Right renal cortex interstitium (tissue), 3 donors: Measurements from ENCODE around the gene XRCC2. TPM values are rescaled to one million over a fixed set of nuclear protein-coding genes. Genes with fewer than 3 reads are reported as not detected.
"Not testable (repeated sequence)": the region's sequence is repeated elsewhere in the genome, so short reads cannot be mapped to it uniquely, and the experiment has no call there.

ENCODE experiments used
- DNase-seq, 3 donors: peaks; one replicate each; pipeline ENCODE4 v3.0.0-alpha.2; 2013; ENCODE audit warnings: low read depth in 3 of 3, low spot score in 2 of 3
- polyA plus RNA-seq, 3 donors: library from polyadenylated mRNA; unstranded; fragments of 120-200 nt; gene quantifications; one replicate each; pipeline ENCODE4 v1.2.1, GENCODE V29; 2013; ENCODE audit not compliant: insufficient read length in 3 of 3

Gene XRCC2
- polyA plus RNA-seq, 3 donors = 5.4 to 6.3 (median 6.2) TPM

DNA sequence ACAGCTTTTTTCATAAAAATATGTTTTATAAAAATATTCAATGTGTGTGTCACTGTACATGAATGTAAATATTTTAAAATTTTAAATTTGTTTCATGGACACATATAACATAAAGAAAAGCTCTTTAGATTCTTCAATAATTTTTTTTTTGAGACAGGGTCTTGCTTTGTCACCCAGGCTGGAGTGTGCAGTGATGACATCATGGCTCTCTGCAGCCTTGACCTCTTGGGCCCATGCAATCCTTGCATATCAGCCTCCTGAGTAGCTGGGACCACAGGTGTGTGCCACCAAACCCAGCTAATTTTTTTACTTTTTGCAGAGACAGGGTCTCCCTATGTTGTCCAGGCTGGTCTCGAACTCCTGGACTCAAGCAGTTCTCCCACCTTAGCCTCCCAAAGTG lies 9.9 kb downstream of the XRCC2 start:
- no peak for DNase-seq

DNA sequence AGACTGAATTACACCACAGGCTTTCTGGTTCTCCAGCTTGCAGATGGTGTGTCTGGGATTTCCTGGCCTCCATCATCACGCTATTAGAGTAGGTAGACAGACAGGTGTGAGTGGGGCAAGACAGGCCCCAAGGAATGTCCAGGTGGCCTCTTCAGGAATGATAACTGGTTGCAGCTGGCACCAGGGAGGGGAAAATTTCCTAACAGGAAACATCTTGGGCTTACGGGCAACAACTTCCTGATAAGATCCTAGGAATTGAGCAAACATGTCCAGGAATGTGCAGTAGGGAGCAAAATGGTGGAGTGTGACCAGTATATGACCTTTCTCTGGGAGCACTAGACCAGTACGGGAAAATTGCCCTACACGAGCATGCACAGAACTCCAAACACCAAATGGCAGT lies 11.3 kb downstream of the XRCC2 start:
- DNase-seq = no peak

DNA sequence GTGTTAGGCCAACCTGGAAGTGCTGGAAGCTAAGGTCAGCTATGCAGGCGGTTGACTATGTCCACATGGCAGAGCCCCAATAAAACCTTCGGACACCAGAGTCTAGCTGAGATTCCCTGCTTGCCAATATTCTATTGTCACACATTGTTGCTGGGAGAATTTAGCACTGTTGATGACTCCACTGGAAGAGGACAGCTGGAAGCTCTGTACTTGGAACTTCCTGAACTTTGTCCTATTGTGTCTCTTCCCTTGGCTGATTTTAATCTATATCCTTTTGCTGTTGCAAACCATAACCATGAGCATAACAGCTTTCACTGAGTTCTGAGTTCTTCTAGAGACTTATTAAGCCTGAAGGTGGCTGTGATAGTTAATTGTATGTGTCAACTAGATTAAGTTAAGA lies 12.0 kb downstream of the XRCC2 start:
- no peak for DNase-seq

DNA sequence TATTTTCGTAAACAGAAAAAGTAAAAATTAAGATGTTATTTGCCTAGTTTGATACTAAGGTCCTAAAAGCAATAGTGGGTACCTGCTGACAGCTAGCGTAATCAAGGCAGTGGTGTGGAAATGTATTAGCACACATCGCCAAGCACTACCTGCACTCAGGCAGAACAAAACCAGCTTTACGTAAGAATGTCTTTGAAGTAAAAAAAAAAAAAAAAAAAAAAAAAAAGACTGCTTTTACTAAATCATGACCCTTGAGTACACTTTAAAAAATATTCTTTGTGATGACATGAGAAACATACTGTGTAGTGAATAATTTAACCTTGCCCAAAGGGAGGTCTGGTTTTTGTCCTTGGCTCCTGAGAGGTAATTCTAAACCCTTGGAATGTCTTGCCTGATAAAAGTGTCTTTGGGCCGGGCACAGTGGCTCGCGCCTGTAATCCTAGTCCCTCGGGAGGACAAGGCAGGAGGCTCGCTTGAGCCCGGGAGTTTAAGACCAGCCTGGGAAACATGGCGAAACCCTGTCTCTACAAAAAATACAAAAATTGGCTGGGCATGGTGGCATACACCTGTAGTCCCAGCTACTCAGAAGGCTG lies 12.7 kb downstream of the XRCC2 start:
- no peak for DNase-seq

DNA sequence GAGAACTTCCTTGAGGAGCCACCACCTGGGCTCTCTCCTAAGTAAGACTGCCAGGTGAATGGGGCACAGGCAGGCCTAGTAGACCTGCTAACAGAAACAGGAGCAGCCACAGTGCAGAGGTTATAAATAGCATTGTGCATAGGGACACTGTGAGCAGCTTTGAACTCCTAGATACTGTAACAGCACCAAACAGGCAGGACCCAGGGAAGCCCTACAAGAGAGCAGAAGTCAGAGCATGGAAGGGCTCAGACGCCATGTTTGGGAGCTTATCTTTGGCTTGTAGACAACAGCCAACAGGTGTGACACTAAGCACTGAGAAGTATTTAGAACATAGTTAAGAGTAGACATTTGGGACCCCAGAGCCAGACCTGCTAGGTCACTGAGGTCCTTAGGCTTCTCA lies 14.5 kb downstream of the XRCC2 start:
- no peak for DNase-seq

DNA sequence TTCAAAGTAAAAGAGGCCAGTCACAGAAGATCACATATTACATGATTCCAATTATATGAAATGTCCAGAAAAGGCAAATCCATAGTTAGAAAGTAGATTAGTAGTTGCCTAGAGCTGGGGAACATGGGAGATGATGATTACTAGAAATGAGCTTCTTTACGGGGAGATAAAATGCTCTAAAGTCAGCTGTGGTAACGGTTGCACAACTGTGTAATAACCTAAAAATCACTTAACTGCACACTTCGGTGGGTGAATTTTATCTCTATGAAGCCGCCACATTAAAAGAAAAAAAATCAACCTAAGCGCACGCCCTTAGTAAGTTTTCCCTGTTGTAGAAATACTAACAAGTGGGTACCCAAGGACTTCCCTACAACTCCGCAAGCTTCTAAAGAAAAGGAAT lies 15.9 kb downstream of the XRCC2 start:
- no peak for DNase-seq

DNA sequence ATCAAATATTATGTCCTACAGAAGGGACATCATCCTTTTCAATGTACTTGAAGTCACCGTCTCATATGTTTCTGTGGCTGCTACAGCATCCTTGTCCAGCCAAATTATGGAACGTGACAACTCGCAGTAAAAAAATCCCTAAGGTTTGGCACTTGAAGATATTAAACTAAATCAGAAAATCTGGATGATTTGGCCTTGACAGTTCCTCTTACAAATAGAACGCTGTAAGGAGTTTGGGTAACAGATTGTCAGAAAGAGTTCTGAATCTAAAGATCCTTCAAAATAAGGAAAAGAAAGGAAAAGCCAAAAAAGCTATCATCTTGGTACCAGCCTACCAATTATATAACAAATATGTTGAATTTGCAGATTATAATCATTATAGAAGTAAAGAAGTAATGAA lies 21.0 kb downstream of the XRCC2 start:
- DNase-seq = no peak

DNA sequence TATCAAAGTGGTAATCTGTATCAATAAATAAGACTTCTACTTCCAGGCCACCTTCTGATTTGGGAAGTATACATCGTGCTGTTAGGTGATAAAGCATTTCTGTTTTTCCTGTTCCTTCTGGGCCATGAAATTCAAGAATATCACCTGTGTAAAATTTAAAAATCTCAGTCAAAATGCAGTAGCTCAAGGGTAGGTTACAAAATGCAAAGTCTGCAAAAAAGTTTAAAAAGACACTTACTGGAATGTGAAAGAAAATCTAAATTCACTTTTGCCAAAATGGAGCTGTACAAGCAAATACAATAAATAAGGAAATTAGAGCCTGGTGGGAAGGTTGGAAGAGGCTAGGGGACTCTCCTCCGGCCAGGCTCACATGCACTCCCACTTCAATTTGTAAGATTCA lies 26.7 kb downstream of the XRCC2 start:
- no peak for DNase-seq

DNA sequence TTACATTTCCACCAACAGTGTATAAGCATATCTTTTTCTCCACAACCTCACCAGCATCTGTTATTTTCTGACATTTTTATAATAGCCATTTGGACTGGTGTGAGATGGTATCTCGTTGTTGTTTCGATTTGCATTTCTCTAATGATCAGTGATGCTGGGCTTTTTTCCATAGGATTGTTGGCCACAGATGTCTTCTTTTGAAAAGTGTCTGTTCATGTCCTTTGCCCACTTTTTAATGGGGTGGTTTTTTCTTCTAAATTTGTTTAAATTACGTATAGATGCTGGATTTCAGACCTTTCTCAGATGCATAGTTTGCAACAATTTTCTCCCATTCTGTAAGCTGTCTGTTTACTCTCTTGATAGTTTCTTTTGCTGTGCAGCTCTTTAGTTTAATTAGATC lies 28.9 kb downstream of the XRCC2 start:
- no peak for DNase-seq

DNA sequence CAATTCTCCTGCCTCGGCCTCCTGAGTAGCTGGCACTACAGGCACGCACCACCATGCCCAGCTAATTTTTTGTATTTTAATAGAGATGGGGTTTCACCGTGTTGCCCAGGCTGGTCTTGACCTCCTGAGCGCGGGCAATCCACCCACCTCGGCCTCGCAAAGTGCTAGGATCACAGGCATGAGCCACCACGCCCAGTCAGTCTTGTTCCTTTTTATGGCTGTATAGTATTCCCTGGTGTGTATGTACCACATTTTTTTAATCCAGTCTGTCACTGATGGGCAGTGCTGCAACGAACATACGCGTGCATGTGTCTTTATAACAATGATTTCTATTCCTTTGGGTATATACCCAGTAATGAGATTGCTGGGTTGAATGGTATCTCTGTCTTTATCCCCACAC lies 29.4 kb downstream of the XRCC2 start:
- DNase-seq = not testable (repeated sequence)

DNA sequence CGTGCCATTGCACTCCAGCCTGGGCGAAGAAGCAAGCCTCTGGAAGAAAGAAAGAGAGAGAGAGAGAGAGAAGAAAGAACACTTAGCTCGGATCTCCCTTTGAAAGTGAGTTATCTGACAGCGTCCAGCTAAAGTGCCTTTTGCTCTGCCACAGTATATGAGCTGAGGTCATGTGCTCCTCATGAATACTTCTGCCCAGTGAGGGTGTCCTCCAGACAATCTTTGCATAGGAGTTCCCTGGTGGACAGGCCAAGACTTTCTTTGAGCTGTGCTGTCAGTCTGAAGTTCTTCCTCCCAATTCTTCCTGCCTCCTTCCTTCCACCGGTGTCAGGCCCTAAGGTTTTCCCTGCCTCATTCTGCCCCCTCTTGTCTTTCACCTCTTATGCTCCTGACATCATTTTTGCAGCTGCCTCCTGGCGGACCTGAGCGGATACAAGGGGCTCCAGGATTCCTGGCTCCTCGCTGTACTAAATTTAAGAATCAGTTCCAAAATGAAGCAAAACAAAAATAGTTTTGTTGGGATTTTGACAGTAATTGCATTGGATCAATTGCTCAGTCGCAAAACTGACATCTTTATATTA lies 31.9 kb downstream of the XRCC2 start:
- DNase-seq = no peak

DNA sequence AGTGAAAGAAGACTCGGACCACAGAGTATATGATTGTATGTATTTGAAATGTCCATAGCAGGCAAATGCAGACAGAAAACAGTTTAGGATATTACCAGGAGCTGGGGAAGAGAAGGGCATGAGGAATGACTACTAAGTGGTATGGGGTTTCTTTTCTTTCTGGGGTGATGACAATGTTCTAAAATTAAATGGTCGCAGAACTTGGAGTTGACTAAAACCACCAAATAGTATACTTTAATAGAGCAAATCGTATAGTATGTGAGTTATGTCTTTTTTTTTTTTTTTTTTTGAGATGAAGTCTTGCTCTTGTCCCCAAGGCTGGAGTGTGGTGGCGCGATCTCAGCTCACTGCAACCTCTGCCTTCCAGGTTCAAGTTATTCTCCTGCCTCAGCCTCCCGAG lies 34.6 kb downstream of the XRCC2 start:
- DNase-seq = no peak

DNA sequence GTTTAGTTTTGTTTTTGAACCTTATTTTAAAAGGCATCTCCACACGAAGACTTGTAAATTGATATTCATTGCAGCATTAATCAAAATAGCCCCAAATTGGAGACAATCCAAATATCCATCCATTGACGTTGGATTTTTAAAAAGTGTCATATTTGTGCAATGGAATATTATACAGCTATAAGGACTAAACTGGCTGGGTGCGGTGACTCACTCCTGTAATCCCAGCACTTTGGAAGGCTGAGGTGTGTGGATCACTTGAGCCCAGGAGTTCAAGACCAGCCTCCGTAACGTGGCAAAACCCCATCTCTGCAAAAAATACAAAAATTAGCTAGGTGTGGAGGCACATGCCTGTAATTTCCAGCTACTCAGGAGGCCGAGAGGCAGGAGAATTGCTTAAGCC lies 35.1 kb downstream of the XRCC2 start:
- no peak for DNase-seq

DNA sequence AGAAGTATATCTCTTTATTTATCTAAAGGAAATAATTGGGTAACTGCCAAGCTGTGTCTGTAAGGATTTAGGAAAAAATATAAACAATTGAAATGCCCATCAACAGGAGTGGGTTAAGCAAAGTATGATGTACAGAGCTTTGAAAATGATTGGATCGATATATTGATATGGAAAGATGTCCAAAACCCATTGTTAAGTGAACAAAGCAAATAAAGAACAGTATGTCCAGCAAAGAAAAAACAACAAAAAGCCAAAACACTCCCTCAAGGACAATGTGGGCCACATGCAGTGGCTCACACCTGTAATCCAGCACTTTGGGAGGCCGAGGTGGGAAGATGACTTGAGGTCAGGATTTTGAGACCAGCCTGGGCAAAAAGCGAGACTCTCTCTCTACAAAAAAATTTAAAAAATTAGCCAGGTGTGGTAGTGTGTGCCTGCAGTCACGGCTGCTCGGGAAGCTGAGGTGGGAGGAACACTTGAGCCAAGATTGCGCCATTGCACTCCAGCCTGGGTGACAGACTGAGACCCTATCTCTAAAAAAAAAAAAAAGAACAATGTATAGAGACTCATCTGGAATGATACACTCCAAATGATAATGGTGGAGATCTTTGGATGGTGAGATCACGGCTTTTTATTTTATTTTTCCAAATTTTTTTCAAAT lies 37.9 kb downstream of the XRCC2 start:
- DNase-seq = no peak

DNA sequence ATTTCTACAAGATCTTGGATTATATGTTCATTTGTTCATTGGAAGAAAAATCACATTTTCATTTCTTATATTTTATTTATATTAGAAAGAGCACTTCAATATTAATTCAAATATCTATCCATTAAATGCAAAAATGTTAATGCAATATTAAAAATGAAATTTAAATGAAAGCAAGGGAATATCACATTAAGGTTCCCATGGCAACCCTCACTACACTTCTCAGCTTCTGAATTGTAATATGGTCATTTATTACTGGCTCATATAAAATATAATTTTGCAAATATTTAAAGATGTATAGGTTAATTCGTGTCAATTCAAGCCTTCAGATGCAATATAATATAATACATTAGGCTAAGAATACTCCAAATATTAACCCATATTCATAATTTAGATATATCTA lies 38.8 kb downstream of the XRCC2 start:
- DNase-seq = no peak

DNA sequence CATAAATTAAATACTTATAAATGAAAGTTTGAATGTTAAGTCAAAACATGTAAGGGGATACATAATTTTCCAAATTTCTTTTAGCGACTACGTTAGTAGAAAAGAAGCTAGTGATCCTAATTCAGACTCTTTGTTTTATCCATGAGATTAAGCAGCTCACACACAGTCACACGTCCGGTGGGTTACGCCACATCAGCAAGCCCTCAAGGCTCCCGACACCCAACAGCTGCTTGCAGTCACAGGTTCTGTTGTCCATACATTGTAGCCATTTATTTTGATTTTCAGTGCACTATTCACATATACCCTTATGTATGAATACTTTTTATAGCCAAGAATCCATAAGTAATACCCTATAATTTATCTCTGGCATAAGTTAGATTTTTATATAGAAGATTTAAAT lies 39.5 kb downstream of the XRCC2 start:
- no peak for DNase-seq

DNA sequence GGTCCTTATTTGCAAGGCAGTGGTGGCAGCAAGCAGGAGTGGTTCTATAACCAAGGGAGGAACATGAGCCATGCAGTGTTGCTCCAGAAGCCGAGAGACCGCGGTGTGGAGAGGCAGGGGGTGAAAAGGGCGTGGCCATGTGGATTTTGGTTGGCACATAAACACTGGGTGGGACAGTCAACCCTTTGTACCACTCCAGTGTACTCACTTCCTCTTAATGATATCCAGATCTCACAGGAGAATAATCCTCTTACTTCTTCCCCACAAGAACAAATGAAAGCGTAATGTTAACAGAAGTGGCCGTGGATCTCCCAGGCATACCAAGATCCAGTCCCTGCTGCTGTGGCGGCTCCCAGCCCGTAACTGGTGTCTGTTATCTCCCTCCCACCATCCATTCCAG lies 42.4 kb downstream of the XRCC2 start:
- no peak for DNase-seq

DNA sequence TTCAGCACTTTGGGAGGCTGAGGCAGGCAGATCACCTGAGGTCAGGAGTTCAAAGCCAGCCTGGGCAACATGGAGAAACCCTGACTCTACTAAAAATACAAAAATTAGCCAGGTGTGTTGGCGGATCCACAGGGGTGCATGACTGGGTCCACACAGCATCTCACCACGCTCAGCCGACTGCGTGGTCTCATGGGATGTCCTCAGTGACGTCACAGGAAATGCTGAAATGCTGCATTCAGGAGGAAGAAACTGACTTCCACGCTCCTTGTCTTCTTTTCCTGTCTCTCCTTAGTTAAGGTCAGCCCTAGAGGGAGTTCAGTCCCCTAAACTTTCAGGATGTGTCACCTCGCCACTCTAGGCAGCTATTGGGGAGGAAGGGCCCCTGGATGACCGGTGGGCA lies 42.9 kb downstream of the XRCC2 start:
- no peak for DNase-seq

DNA sequence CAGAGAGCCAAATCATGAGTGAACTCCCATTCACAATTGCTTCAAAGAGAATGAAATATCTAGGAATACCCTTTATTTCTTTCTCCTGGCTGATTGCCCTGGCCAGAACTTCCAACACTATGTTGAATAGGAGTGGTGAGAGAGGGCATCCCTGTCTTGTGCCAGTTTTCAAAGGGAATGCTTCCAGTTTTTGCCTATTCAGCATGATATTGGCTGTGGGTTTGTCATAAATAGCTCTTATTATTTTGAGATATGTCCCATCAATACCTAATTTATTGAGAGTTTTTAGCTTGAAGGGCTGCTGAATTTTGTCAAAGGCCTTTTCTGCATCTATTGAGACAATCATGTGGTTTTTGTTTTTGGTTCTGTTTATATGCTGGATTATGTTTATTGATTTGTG lies 47.2 kb downstream of the XRCC2 start:
- DNase-seq = not testable (repeated sequence)

DNA sequence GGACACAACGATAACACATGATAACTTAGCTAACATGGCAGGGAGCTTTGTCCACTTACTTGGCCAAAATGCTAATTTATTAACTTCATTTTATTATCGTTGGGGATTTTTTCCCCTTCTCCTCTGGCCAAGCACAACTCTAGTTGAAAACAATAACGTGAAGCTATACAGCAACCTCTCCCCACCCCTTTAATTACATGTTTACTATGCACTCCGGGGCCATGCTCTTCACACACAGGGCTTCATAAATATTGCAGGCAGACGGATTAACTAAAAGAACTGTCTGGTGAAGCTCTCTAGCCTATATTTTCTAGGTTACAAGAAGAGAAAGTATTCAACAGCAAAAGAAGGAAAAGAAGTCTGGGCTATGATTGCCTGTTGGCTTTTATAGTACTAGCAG lies 51.7 kb downstream of the XRCC2 start:
- no peak for DNase-seq

DNA sequence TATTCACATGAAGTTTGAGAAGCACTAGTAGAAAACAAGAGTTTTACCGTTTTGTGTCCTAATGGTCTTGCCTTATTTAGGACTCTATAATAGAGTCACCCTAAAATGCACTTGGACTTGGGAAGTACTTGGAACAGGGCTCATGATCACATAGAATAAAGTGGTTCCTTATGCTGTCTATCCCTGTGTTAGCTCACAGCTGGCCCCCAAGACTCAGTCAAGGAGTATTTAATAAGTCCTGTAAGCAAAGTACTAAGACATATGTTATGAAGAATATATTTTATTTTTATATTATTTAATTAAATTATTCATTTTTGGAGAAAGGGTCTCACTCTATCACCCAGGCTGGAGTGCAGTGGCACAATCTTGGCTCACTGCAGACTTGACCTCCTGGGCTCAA lies 54.5 kb downstream of the XRCC2 start:
- no peak for DNase-seq

DNA sequence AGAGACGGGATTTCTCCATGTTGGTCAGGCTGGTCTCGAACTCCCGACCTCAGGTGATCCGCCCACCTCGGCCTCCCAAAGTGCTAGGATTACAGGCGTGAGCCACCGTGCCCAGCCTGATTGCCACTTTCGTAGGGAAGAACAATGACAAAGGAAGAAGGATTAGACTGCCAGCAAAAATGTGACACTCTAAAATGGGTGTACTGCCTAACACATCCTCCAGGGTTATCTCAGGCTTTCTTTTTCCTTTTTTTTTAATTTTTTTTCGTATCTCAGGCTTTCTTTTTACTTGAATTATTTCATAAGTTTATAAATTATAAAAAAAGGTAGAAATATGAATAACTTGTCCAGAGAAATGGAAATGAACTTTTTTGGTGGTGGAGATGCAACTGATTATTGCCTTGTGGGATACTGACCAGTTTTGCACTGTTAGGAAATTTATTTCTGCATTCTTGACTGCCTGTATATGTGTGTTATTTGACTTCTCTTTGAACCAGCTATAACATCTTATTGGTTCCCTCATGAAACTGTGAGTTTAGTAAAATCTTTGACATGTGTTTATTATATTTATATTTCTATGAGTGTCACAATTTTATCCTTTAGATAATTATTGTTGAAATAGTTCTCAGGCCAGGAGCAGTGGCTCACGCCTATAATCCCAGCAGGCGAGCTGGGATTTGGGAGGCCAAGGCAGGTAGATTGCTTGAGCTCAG lies 56.8 kb downstream of the XRCC2 start:
- DNase-seq = no peak
